Small intestine (tissue), 16 donors: ENCODE results near the gene SDSL. TPM values are rescaled to one million over a fixed set of nuclear protein-coding genes. Genes with fewer than 3 reads are reported as not detected.
A peak's percentile ranks its signal among the peaks of the same experiment; 100 is the strongest.

Experiments
- DNase-seq, 2 donors: peaks; one replicate each; pipeline versions ENCODE4 v3.0.0 to v3.0.0-alpha.2; 2013
- FAIRE-seq: peaks from 2 replicates; lab custom pipeline; 2012; peaks lifted over from hg19 to GRCh38; lab: Jason Lieb, UNC
- H3K27ac ChIP-seq, 3 donors: one replicate each; pipeline ENCODE4 v1.5.1; 2013; ENCODE audit warnings: low read length in 2 of 3, mild to moderate bottlenecking in 2 of 3, control low read depth in 1 of 3, inconsistent platforms in 1 of 3, low read depth in 1 of 3, moderate library complexity in 1 of 3
- H3K27me3 ChIP-seq, 3 donors: one replicate each; pipeline ENCODE4 v1.6.1; 2013; ENCODE audit warnings: low read length in 3 of 3, inconsistent platforms in 1 of 3; ENCODE audit not compliant: control insufficient read depth in 3 of 3, insufficient read depth in 3 of 3
- H3K36me3 ChIP-seq, 3 donors: one replicate each; pipeline ENCODE4 v1.6.1; 2013; ENCODE audit warnings: low read length in 3 of 3, inconsistent platforms in 1 of 3, low read depth in 1 of 3, mild to moderate bottlenecking in 1 of 3, moderate library complexity in 1 of 3; ENCODE audit not compliant: control insufficient read depth in 3 of 3, insufficient read depth in 2 of 3
- H3K4me1 ChIP-seq, 3 donors: one replicate each; pipeline ENCODE4 v1.6.1; 2013; ENCODE audit warnings: low read length in 2 of 3, inconsistent platforms in 1 of 3, low read depth in 1 of 3, mild to moderate bottlenecking in 1 of 3, moderate library complexity in 1 of 3; ENCODE audit not compliant: control insufficient read depth in 3 of 3, insufficient read depth in 2 of 3
- H3K4me3 ChIP-seq, 3 donors: one replicate each; pipeline ENCODE4 v1.5.1; 2013; ENCODE audit warnings: low read length in 3 of 3, control low read depth in 1 of 3, inconsistent platforms in 1 of 3, low read depth in 1 of 3, mild to moderate bottlenecking in 1 of 3, moderate library complexity in 1 of 3
- H3K9me3 ChIP-seq, 2 donors: one replicate each; pipeline ENCODE4 v1.6.1; 2013; ENCODE audit warnings: low read depth in 1 of 2, low read length in 1 of 2; ENCODE audit not compliant: control insufficient read depth in 2 of 2, insufficient read depth in 1 of 2
- WGBS, 3 donors: extraction: QIAGEN DNeasy Blood & Tissue Kit; methylation state at CpG; one replicate each; pipeline ENCODE4 v1.1.7; 2013; 5-methylcytosine and 5-hydroxymethylcytosine counted together
- long read RNA-seq, 10 donors: transcript quantifications; one replicate each; lab custom pipeline, GENCODE V29; 2026
- polyA plus RNA-seq, 4 donors: library from polyadenylated mRNA; stranded (reverse) in 3 of 4; unstranded in 1 of 4; fragments of 200-250 nt in 3 of 4; fragments of 120-200 nt in 1 of 4; gene quantifications; one replicate each; pipeline versions ENCODE4 v1.2.1 to v1.2.3, GENCODE V29; 2013
- donor health status: healthy with polysubstance abuse.
- donor health status: control.
- donor health status: control.
- donor health status: Bipolar disorder and iron deficiency.
- donor health status: healthy.

The SDSL gene, protein sequence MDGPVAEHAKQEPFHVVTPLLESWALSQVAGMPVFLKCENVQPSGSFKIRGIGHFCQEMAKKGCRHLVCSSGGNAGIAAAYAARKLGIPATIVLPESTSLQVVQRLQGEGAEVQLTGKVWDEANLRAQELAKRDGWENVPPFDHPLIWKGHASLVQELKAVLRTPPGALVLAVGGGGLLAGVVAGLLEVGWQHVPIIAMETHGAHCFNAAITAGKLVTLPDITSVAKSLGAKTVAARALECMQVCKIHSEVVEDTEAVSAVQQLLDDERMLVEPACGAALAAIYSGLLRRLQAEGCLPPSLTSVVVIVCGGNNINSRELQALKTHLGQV
- 10 to 100 TPM; 21.0 to 37.6 (median 25.1) TPM for polyA plus RNA-seq
- long read RNA-seq, donor 1, transcript SDSL-202 (8 exons, 1,449 nt), result major isoform, 16 of 26 reads
- long read RNA-seq, donor 1, partial matches to known transcripts, result 10 of 26 reads
- long read RNA-seq, donor 1, other reads (novel, unspliced or antisense), result 0 of 26 reads
- long read RNA-seq, donor 2, partial matches to known transcripts, result 0 of 2 reads
- long read RNA-seq, donor 2, other reads (novel, unspliced or antisense), result 0 of 2 reads
- long read RNA-seq, donor 3, partial matches to known transcripts, result 5 of 7 reads
- long read RNA-seq, donor 3, other reads (novel, unspliced or antisense), result 0 of 7 reads
- long read RNA-seq, donor 4, result 0 reads
- long read RNA-seq, donor 5, partial matches to known transcripts, result 0 of 3 reads
- long read RNA-seq, donor 5, other reads (novel, unspliced or antisense), result 0 of 3 reads
- long read RNA-seq, donor 6, partial matches to known transcripts, result 0 of 4 reads
- long read RNA-seq, donor 6, other reads (novel, unspliced or antisense), result 0 of 4 reads
- long read RNA-seq, donor 7, result 0 reads
- long read RNA-seq, donor 8, partial matches to known transcripts, result 0 of 1 reads
- long read RNA-seq, donor 8, other reads (novel, unspliced or antisense), result 0 of 1 reads
- long read RNA-seq, donor 9, result 0 reads
- long read RNA-seq, donor 10, partial matches to known transcripts, result 0 of 4 reads
- long read RNA-seq, donor 10, other reads (novel, unspliced or antisense), result 0 of 4 reads

DNA sequence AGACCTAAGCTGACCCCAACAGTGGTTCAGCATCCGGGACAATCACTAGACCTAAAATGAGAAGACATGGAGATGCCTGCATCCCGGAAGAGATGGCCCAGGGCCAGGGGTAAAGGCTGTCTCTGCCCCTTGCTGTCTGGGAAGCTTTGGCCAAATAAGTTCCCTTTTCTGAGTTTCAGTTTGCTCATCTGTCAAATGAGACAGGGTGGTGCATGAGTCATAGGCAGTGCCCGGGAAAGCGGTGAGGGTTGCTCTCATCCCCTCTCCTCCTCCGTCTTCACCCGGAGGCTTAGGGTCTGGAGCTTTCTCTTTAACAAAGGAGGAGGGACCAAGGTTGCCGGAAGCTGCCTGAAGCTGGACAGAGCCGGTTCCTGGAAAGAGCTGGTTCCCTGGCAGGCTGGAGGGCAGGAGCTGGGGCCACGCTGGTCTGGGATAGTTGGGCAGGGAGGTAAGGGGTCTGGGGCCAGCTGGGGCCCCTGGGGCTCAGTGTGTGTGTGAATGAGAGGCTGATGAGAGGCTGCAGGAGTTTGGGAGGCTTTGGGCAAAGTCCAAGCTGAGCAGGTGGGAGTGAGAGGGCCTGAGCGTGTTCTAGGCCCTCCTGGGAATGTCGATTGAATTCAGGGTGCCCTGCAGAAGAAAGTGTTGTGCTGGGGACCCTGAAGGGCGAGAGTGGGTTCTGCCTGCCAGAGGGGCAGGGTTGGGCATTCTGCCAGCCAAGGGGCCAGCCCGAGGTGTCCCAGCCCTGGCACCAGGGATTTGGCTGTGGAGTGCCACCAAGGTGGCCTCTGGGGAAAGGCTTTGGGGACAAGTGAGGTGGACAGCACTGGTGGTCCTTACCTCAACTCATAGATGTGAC is at the start of gene SDSL:
SDSL (plus strand) TSS at position 351 of the 856 bp plus-strand sequence. CDS start 5,603 bp downstream, outside the sequence.
- Histone ChIP-seq H3K4me1 (peaks cover 0 to 23% (median 2%) of the 10 kb centered on the region in 3 donors), H3K4me3 (peak within 1 kb of the TSS; percentile 28 to 64 (median 57)), H3K27me3 (no peaks in the 10 kb centered on the region), H3K9me3 (no peaks in the 10 kb centered on the region), H3K27ac (peak within 1 kb of the TSS; percentile 38 to 84 (median 79)), H3K36me3 (peaks cover 0 to 3% (median 0%) of the 10 kb centered on the region in 3 donors)
- no peak for FAIRE-seq
- WGBS, 3 donors, result 5 to 8% (median 6%) methylated on average over 13 of the region's 13 CpGs
- peak; percentile 82 to 89 for DNase-seq

DNA sequence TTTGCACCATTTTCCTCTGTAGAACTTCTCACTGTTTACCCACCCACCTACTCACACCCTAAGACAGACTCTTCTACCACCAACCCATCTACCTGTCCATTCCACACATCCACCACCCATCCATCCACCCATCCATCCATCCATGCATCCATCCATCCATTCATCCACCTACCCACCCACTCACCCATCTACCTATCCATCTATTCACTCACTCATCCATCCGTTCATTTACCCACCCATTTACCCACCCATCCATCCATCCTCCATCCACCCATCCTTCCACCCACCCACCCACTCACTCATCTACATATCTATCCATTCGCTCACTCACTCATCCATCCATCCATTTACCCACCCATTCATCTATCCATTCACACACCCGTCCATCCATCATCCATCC is 48.7 kb upstream of the SDSL start:
- no peak overlapping the region for H3K27ac ChIP-seq
- no peaks in the 10 kb centered on the region for H3K27me3 ChIP-seq
- H3K4me1 ChIP-seq, result no peaks in the 10 kb centered on the region
- no peak overlapping the region for H3K4me3 ChIP-seq
- H3K36me3 ChIP-seq, result peaks cover 2 to 51% (median 4%) of the 10 kb centered on the region in 3 donors
- DNase-seq, result no peak
- no peaks in the 10 kb centered on the region for H3K9me3 ChIP-seq
- WGBS, 3 donors, result 92 to 98% (median 94%) methylated on average over 3 of the region's 3 CpGs
- FAIRE-seq, result no peak

DNA sequence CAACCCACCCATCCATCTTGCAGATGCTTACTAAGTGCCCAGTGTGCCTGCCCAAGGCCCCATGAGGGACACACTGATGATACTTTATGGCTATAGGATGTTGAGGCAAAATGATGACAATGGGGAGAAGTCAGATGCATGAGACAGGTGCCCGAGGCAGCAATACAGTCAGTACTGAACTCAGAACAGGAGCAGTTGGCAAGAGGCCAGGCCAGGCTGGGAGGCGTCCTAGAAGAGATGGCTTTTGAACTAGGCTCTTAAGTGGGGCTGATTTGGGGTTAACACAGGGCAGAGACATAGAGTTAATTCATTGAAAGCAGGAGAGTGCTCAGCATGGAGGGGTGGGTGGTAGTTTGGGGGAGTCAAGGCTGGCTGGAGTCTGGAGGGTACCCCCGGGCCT is 48.2 kb upstream of the SDSL start:
- Histone ChIP-seq H3K27ac (no peak overlapping the region), H3K4me3 (no peak overlapping the region), H3K4me1 (no peaks in the 10 kb centered on the region), H3K9me3 (no peaks in the 10 kb centered on the region), H3K27me3 (no peaks in the 10 kb centered on the region), H3K36me3 (peaks cover 2 to 50% (median 4%) of the 10 kb centered on the region in 3 donors)
- DNase-seq (no peak), FAIRE-seq (no peak)
- WGBS, 3 donors, result 53 to 72% (median 71%) methylated on average over 3 of the region's 3 CpGs

DNA sequence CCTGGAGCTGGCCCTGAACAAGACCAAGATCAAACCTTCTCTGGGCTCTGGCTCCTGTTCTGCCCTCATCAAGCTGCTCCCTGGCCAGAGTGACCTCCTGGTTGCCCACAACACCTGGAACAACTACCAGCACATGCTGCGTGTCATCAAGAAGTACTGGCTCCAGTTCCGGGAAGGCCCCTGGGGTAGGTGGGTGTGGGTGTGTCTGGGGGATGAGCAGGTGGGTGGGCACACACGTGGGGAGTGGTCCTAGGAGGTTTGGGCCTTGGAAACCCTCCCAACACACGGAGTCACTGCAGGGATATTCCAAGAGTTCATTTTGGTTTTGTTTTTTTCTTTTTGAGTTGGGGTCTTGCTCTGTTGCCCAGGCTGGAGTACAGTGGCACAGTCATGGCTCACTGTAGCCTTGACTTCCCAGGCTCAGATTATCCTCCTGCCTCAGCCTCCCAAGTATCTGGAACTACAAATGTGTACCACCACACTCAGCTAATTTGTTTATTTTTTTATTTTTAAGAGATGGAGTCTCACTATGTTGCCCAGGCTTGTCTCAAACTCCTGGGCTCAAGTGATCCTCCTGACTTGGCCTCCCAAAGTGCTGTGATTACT is 47.3 kb upstream of the SDSL start:
- WGBS, 3 donors, result 84 to 90% (median 89%) methylated on average over 4 of the region's 4 CpGs
- no peaks in the 10 kb centered on the region for H3K27me3 ChIP-seq

DNA sequence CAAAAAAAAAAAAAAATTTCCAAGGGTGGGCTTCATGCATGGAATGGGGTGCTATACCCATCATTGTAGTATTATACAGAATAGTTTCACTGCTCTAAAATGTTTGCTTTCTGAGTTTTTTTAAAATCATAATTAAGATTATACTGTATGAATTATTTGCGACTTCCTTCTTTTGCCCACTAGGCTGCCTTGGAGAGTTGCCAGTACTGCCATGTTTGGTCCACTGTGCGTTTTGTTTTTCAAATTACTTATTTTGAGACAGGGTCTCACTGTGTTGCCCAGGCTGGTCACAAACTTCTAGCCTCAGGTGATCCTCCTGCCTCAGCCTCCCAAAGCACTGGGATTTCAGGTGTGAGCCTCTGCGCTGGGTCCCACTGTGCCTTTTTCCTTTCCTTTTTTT is 43.9 kb upstream of the SDSL start:
- peaks cover 2 to 43% (median 12%) of the 10 kb centered on the region in 3 donors for H3K36me3 ChIP-seq
- WGBS, 3 donors, result 89 to 94% (median 92%) methylated on average over 3 of the region's 3 CpGs
- no peak overlapping the region for H3K4me3 ChIP-seq
- H3K27ac ChIP-seq, result no peak overlapping the region
- H3K9me3 ChIP-seq, result no peaks in the 10 kb centered on the region
- DNase-seq, result no peak
- no peak for FAIRE-seq
- H3K27me3 ChIP-seq, result no peaks in the 10 kb centered on the region
- no peaks in the 10 kb centered on the region for H3K4me1 ChIP-seq

More for the DNA sequence above, 47.3 kb upstream of the SDSL start:
- Histone ChIP-seq H3K4me3 (no peak overlapping the region), H3K4me1 (no peaks in the 10 kb centered on the region), H3K36me3 (peaks cover 2 to 48% (median 2%) of the 10 kb centered on the region in 3 donors), H3K9me3 (no peaks in the 10 kb centered on the region), H3K27ac (no peak overlapping the region)
- DNase-seq, result no peak
- no peak for FAIRE-seq

DNA sequence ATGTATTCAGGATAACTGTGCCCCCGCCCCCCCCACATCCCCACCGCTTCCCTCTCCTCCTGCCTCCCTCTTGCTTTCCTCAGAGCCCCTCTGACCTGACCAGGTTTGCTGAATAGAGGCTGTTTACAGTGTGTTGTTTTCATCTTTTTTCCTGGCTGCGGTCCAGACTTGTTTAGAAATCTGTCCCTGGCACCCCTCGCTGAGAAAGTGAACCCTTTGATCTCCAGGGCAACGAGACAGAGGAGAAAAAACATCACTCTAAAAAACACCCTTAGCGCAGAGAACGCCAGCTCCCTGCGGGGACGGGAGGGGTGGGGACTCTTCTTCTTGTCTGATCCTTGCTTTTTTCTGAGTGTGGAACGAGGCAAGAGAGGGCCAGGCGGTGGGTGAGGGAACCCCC is 41.0 kb upstream of the SDSL start:
- H3K27ac ChIP-seq, result no peak overlapping the region
- H3K27me3 ChIP-seq, result no peaks in the 10 kb centered on the region
- H3K9me3 ChIP-seq, result no peaks in the 10 kb centered on the region
- no peaks in the 10 kb centered on the region for H3K4me1 ChIP-seq
- peaks cover 0 to 40% (median 12%) of the 10 kb centered on the region in 3 donors for H3K36me3 ChIP-seq
- H3K4me3 ChIP-seq, result no peak overlapping the region
- DNase-seq (no peak), FAIRE-seq (no peak)
- WGBS, 3 donors, result 81 to 87% (median 86%) methylated on average over 11 of the region's 11 CpGs

DNA sequence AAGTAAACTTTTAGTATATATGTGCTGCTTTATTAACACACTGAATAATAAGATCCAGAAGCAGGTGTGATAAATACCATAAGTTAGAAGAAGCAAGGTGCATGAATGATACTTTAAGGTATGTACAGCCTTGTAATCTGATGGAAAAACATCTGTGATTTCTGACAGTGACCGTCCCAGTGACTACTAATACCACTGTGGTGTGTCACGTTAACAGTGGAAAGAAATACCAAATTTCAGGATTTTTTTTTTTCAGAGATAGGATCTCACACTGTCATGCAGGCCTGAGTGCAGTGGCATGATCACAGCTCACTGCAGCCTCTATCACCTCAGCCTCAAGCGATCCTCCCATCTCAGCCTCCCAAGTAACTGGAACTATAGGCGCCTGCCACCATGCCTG is 40.0 kb upstream of the SDSL start:
- no peaks in the 10 kb centered on the region for H3K27me3 ChIP-seq
- WGBS, 3 donors, result 95 to 100% (median 99%) methylated on average over 4 of the region's 4 CpGs
- no peak overlapping the region for H3K27ac ChIP-seq
- FAIRE-seq (no peak), DNase-seq (no peak)
- no peaks in the 10 kb centered on the region for H3K4me1 ChIP-seq
- peaks cover 0 to 40% (median 12%) of the 10 kb centered on the region in 3 donors for H3K36me3 ChIP-seq
- no peak overlapping the region for H3K4me3 ChIP-seq
- no peaks in the 10 kb centered on the region for H3K9me3 ChIP-seq
